NCI-H774 (cell line): ENCODE results near the gene TPGS2.
"Not testable (repeated sequence)": the region's sequence is repeated elsewhere in the genome, so short reads cannot be mapped to it uniquely, and the experiment has no call there.

Experiments
- DNase-seq: peaks from one replicate; lab custom pipeline; 2025; lab: John Stamatoyannopoulos, UW

The TPGS2 gene

DNA sequence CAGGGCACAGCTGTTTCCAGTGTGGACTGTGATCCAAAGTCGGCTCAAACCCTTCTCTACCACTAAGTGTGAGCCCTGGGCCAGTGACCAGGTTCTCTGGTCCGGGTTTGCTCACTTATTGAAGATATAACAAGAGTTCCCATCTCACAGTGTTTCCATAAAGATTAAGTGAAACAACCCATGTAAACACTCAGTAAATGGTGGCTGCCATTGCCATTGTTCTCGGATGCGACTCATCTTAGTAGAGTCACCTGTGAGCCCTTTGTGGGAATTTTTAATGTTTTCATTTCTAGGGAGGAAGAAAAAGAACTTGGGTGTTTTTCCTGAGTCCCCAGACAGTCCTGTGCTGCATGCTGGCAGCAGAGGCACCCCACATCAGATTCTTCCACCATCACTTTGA lies 53.4 kb downstream of the TPGS2 start:
- no peak for DNase-seq

- DNase-seq, result no peak
These were observed 56.5 kb downstream of the TPGS2 start for GRCh38 chr18:36772241-36772723.

GRCh38 chr18:36771245-36771644 lies 57.6 kb downstream of the TPGS2 start:
- no peak for DNase-seq

GRCh38 chr18:36770315-36770946 lies 58.4 kb downstream of the TPGS2 start:
- DNase-seq, result no peak

- DNase-seq, result no peak
These were observed 59.0 kb downstream of the TPGS2 start for GRCh38 chr18:36769611-36770314.

DNA sequence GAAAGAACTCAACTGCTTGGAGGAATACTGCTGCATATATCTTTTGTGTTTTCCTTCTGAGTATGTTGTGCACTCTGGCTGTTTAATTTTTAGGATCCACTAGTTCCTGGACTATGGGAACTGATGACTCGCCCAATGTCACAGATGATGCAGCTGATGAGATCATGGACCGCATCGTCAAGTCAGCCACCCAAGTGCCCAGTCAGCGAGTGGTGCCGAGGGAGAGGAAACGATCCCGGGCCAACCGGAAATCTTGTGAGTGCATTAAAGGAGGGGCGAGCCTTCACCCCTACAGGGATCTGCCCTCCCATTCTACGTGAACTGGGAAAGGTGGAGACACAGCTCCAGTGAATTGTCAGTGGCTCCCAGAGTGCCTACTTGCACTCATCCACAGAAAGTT lies 59.6 kb downstream of the TPGS2 start:
- DNase-seq, result no peak

DNA sequence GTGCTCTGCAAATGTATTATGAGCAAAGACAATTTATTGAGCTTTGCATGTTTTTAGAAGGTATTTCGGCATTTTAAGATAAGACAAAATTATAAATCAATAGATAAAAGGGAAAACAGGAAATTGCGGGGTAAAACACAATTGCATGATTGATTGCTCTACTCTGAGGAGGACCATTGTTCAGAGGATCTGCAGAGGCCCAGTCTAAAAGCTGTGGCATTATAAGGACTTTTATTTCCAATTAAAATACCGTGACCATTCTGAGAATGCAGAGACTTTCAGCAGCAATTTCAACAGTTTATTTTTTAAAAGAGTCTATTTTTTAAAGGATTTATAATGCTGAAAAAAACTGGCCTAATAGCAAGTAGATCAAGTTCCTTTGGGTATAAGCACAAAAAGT lies 62.0 kb downstream of the TPGS2 start:
- no peak for DNase-seq

DNA sequence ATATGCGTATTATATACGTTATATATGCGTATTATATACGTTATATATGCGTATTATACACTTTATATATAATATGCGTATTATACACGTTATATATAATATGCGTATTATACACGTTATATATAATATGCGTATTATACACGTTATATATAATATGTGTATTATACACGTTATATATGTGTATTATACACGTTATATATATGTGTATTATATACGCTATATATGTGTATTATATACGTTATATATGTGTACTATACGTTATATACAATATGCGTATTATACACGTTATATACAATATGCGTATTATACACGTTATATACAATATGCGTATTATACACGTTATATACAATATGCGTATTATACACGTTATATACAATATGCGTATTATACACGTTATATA lies 65.8 kb downstream of the TPGS2 start:
- DNase-seq, result not testable (repeated sequence)

GRCh38 chr18:36762074-36762473 lies 66.7 kb downstream of the TPGS2 start:
- DNase-seq, result no peak

GRCh38 chr18:36761186-36761698 lies 67.6 kb downstream of the TPGS2 start:
- no peak for DNase-seq

DNA sequence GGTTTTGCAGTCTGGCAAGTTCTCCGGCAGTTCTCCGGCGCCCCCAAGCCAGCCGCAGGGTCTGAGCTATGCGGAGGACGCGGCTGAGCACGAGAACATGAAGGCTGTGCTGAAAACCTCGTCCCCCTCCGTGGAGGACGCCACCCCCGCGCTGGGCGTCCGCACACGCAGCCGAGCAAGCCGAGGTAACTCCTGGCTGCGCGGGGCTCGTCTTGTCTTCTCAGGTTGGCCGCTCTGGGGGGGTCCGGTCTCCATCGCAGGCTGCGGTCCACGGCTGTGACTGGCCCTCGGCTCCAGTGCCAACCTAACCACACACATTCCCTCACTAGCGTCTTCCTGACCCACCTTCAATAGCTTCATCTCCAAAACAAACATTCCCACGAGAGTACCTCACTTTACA lies 68.2 kb downstream of the TPGS2 start:
- no peak for DNase-seq

DNA sequence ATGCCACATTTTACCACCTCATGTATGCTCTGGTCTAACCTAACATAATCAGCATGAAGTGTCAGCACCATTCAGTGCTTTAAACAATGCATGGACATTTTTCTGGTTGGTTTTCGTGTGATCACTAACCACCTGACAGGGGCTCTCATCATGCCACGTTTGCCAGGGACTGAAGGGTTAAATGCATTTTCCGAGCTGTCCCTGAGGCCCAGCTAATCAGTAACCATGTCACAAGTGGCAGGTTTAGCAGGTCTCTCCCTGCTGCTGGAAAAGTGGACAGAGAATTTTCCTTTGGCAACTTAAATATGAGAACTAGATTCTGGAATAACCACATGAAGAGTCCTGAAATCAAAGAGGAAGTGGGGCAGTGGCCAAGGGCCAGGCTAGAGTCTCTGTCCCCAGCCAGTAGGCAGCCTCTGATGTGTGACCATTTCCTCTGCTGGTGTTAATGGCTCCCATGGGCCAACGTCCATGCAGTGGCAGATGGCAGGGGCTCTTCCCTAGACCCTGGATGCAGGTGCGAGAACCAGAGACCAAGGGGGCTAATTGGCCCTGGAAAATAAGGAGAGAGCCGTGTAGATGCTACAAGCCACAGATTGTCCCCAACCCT lies 69.5 kb downstream of the TPGS2 start:
- DNase-seq, result no peak

GRCh38 chr18:36758623-36759022 lies 70.2 kb downstream of the TPGS2 start:
- DNase-seq, result no peak

- DNase-seq, result no peak
These were observed 70.8 kb downstream of the TPGS2 start for GRCh38 chr18:36757991-36758390.

DNA sequence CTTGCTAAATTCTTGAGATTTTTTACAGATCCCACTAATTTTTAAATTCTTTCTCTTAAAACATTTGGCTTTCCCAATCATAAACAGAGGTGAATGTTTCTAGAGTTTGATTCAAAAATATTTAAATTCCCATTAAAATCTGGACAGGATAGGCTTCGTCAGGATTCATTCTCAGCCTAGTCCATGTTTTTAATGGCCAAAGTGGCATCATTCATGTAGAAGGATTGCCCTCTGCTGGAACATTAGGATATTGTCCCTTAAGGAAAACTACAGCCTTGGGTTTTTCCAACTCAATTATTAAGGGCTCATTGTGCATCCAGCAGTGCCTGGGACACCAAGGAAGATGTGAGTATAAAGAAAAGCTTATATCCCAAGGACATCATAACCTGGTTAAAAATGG lies 71.7 kb downstream of the TPGS2 start:
- DNase-seq, result peak; percentile 19

DNA sequence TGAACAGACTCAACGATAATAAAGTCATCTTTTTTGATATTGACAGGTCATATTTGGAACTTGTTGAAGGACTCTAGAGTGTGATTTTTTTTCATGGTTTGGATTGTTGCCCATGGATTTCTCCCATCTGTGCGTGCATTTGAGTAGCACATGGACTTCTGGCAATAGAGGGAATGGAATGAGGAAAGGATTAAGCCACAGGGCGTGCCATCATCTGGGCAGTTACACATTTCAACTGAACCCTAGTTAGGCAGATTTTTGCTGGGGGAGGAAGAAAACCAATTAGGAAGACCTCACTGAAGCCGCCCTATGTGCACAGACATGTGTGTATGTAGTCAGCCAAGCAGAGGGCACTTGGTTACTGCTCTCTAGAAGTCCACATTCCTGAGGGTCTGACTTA lies 72.6 kb downstream of the TPGS2 start:
- no peak for DNase-seq

DNA sequence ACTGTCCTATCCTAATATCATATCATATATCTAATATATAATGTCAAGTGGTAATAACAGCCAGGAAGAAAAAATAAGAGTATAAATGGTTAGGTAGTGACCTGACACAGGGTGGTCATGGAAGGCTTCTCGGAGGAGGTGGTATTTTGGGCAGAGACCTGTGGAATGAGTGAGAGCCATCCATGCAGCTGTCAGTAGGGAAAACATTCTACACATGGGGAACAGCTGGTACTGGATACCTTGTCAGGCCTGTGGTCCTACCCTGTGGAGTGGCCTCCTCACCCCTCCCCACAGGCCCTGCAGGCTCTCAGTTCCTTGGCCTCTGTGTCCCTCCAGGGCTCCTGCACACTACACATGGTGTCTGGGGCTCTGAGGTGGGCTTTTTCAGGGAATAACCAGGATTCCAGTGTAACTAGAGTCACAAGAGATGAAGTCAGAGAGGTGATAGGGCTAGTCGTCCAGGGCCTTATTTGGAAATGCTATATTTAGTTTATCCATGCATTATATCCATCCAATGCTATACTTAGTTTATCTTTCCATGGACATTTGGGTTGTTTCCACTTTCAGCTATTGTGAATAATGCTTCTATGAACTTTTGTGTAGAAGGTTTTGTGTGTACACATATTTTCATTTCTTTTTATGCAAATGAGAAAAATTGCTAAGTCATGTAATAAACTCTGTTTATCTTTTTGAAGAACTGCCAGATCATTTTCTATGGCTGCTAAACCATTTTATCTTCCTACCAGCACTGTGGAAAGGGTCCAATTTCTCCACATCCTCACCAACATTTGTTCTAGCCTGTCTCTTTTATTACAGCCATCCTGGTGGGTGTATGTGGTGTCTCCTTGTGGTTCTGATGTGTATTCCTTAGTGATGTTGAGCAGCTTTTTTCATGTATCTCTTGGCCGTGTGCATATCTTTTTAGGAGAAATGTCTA lies 75.6 kb downstream of the TPGS2 start:
- no peak for DNase-seq

DNA sequence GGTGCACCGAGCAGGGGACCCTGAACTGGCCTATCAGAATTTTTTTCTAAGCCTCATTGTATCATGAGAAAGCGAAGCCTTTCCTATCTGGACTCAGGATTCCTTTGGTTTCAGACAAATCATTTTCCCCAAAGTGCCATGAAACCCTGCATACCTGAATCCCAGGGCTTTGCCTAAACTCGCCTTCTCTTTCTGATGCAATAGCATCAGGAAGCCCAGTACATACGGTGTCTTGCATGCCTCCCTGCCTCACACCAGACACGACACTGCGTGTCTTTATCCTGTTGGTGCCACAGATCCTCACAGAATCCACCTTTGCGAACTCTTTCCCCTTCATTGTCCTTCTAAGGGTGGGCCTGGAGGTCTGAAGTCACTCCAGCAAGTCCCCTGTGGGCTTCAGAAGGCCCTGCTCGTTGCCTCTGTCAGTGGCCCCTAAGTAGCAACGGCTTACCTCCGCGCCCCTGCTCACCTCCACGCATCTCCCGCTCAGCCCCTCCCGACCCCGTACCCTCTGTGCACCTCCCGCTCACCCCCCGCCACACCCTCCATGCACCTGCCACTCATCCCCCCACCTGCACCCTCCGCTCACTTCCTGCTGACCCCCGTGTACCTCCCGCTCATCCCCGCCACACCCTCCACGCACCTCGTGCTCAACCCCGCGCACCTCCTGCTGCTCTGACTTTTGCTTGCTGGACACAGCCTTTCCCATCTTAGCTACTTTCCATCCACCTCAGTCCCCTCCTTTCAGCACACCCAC lies 83.4 kb downstream of the TPGS2 start:
- DNase-seq, result no peak

DNA sequence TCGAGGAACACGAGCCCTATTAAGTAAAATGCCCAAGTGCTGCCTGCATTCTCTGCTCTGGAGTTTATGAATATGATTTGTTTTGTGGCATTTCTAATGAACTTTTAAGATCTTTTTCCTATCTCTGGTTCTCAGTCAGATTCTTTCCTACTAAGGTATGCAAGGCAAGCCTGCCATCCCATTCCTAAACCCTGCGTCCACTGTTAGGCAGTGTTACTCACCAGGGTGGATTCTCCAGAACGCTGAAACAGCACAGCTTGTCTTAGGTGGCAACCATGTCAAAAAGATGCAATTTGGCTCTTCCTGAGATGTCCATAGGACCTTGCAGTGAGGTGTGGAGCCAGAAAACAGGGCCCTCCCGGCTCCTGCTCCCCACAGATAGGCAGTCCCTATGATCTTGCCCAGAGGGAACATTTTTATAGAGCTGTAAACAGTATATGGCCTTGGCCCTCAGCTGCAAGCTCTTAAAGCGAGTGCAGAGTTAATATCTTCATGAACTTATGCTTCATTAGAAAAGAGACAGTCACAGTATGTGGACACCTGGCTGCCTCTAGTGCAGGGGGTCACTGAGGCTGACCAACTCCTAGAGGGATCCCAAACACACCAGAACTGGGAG lies 84.4 kb downstream of the TPGS2 start:
- no peak for DNase-seq
